OCI-LY3 (cell line): Measurements from ENCODE around the gene TWSG1.
"Not testable (repeated sequence)": the region's sequence is repeated elsewhere in the genome, so short reads cannot be mapped to it uniquely, and the experiment has no call there.

Experiments used
- H2AFZ ChIP-seq: fragments of 200-600, 300-600 bp; shearing (Covaris generic); 2 replicates; pipeline ENCODE4 v1.6.0; 2014; ENCODE audit warnings: antibody characterized with exemption, low read depth, low read length
- H3K27ac ChIP-seq: fragments of 200-600, 300-600 bp; sonication (generic); 2 replicates; pipeline ENCODE4 v1.5.1; 2014; ENCODE audit warnings: mild to moderate bottlenecking, low read length, moderate library complexity, mixed read lengths
- H3K27me3 ChIP-seq: fragments of 200-600, 300-600 bp; sonication (generic); 2 replicates; pipeline ENCODE4 v1.6.1; 2014; ENCODE audit warnings: low read depth, low read length, mixed read lengths
- H3K36me3 ChIP-seq: fragments of 200-600, 300-600 bp; sonication (generic); replicated peaks from 2 replicates; pipeline ENCODE3; 2014; ENCODE audit warnings: low read depth, low read length, mixed read lengths
- H3K4me1 ChIP-seq: fragments of 300-600, 200-600 bp; sonication (generic); 2 replicates; pipeline ENCODE4 v1.6.1; 2014; ENCODE audit warnings: low read length, mixed read lengths
- H3K4me2 ChIP-seq: fragments of 200-600, 300-600 bp; sonication (generic); 2 replicates; pipeline ENCODE4 v1.6.1; 2014; ENCODE audit warnings: low read length, mixed read lengths
- H3K4me3 ChIP-seq: fragments of 300-600, 200-600 bp; sonication (generic); 2 replicates; pipeline ENCODE4 v1.5.1; 2014; ENCODE audit warnings: antibody characterized with exemption, mild to moderate bottlenecking, low read length, moderate library complexity
- H3K79me2 ChIP-seq: fragments of 300-600, 200-600 bp; shearing (Covaris generic); 2 replicates; pipeline ENCODE4 v1.6.1; 2014; ENCODE audit warnings: mild to moderate bottlenecking, low read length, mixed read lengths
- H3K9ac ChIP-seq: fragments of 300-600, 200-600 bp; shearing (Covaris generic); 2 replicates; pipeline ENCODE4 v1.6.0; 2014; ENCODE audit warnings: mild to moderate bottlenecking, low read length, moderate library complexity
- H3K9me3 ChIP-seq: fragments of 200-600, 300-600 bp; shearing (Covaris generic); 2 replicates; pipeline ENCODE4 v1.6.1; 2014; ENCODE audit warnings: low read length, mixed read lengths; ENCODE audit not compliant: insufficient read depth
- H4K20me1 ChIP-seq: fragments of 200-600, 300-600 bp; sonication (generic); 2 replicates; pipeline ENCODE4 v1.6.1; 2016; ENCODE audit warnings: low read length, mixed read lengths; ENCODE audit not compliant: insufficient read depth
- EZH2phosphoT487 ChIP-seq: fragments of 200-600 bp; shearing (Covaris generic); IDR thresholded peaks from 2 replicates; pipeline ENCODE4 v1.6.1; 2018; ENCODE audit warnings: antibody characterized with exemption, mixed run types, low read depth
- TF ChIP-seq, protein P1 (sequence below): fragments of 200-600, 300-600 bp; sonication (generic); IDR thresholded peaks from 2 replicates; pipeline ENCODE4 v1.5.1; 2014; ENCODE audit warnings: antibody characterized with exemption, low read length, low read depth

TWSG1 gene

DNA sequence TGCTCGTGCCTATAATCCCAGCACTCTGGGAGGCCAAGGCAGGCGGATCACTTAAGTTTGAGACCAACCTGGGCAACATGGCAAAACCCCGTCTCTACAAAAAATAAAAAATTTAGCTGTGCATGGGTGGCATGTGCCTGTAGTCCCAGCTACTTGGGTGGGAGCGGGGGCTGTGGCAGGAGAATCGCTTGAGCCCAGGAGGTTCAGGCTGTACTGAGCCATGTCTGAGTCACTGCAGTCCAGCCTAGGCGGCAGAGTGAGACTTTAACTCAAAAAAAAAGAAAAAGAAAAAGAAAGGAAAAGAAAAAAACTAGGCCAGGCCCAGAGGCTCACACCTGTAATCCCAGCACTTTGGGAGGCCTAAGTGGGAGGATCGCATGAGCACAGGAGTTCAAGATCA is 30.8 kb downstream of the TWSG1 start:
- no peak overlapping the region for H2AFZ ChIP-seq
- H3K79me2 ChIP-seq = no peaks in the 10 kb centered on the region
- H4K20me1 ChIP-seq = no peaks in the 10 kb centered on the region
- no peaks in the 10 kb centered on the region for H3K4me1 ChIP-seq
- TF ChIP-seq, protein P1, sequence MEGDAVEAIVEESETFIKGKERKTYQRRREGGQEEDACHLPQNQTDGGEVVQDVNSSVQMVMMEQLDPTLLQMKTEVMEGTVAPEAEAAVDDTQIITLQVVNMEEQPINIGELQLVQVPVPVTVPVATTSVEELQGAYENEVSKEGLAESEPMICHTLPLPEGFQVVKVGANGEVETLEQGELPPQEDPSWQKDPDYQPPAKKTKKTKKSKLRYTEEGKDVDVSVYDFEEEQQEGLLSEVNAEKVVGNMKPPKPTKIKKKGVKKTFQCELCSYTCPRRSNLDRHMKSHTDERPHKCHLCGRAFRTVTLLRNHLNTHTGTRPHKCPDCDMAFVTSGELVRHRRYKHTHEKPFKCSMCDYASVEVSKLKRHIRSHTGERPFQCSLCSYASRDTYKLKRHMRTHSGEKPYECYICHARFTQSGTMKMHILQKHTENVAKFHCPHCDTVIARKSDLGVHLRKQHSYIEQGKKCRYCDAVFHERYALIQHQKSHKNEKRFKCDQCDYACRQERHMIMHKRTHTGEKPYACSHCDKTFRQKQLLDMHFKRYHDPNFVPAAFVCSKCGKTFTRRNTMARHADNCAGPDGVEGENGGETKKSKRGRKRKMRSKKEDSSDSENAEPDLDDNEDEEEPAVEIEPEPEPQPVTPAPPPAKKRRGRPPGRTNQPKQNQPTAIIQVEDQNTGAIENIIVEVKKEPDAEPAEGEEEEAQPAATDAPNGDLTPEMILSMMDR = no peak
- no peak for TF ChIP-seq EZH2phosphoT487
- no peaks in the 10 kb centered on the region for H3K9me3 ChIP-seq
- H3K27ac ChIP-seq = no peak overlapping the region
- H3K9ac ChIP-seq = no peak overlapping the region
- no peak overlapping the region for H3K4me3 ChIP-seq
- peaks cover 7% of the 10 kb centered on the region for H3K36me3 ChIP-seq
- no peak overlapping the region for H3K4me2 ChIP-seq
- no peaks in the 10 kb centered on the region for H3K27me3 ChIP-seq

DNA sequence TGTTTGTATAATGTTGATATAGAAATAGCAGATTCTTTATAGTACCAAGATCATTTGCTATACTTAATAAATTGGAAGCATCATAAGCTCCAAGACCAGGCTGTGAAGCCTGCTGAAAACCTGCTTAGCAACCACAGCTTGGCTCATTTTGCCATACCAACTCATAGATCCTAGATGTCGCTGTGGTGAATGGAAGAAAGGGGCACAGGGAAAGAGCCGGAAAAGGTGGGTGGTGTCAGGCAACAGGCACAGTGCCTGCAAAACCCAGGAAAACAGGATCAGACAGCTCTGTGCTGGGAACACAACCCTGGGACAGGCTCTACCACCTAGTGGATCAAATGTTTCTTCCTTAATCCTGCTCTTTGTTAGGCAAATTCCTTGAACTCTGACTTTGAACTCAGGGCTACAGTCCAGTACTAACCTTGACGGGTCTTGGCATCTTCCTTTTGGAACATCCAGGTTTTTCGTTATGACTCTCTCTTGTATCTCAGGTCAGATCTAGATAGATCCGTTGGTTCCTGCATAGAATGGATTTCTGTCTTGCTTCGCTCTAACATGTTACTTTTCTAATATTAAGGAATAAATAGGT is 31.6 kb downstream of the TWSG1 start:
- H3K27me3 ChIP-seq = no peaks in the 10 kb centered on the region
- H3K4me2 ChIP-seq = no peak overlapping the region
- no peaks in the 10 kb centered on the region for H3K4me1 ChIP-seq
- H3K9ac ChIP-seq = no peak overlapping the region
- no peaks in the 10 kb centered on the region for H3K9me3 ChIP-seq
- H2AFZ ChIP-seq = no peak overlapping the region
- peaks cover 7% of the 10 kb centered on the region for H3K36me3 ChIP-seq
- H3K4me3 ChIP-seq = no peak overlapping the region
- H4K20me1 ChIP-seq = no peaks in the 10 kb centered on the region
- TF ChIP-seq, protein P1 = no peak
- TF ChIP-seq EZH2phosphoT487 = no peak
- H3K27ac ChIP-seq = no peak overlapping the region
- H3K79me2 ChIP-seq = no peaks in the 10 kb centered on the region

DNA sequence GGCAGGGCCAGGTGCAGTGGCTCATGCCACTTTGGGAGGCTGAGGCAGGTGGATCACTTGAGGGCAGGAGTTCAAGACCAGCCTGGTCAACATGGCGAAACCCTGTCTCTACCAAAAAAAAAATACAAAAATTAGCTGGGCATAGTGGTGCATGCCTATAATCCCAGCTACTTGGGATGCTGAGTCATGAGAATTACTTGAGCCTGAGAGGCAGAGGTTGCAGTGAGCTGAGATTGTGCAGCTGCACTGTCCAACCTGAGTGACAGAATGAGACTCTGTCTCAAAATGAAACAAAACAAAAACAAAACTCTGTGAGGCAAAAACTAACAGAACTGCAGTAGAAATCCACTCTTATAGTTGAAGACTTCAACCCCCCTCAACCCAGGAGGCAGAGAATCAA is 38.7 kb downstream of the TWSG1 start:
- not testable (repeated sequence) for H3K36me3 ChIP-seq, H3K27ac ChIP-seq, H3K9me3 ChIP-seq, H3K9ac ChIP-seq, H4K20me1 ChIP-seq, H3K4me3 ChIP-seq, H3K4me2 ChIP-seq, H3K4me1 ChIP-seq, H3K79me2 ChIP-seq, H2AFZ ChIP-seq, H3K27me3 ChIP-seq

DNA sequence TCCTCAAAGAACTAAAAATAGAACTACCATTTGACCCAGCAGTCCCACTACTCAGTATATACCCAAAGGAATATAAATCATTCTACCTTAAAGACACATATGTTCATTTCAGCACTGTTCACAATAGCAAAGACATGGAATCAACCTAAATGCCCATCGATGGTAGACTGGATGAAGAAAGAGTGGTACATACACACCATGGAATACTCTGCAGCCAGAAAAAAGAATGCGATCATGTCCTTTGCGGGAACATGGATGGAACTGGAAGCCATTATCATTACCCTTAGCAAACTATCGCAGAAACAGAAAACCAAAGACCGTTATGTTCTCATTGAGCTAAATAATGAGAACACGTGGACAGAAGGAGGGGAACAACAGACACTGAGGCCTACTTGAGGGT is 44.5 kb downstream of the TWSG1 start:
- Histone ChIP-seq H3K36me3 (no peaks in the 10 kb centered on the region), H3K27ac (no peak overlapping the region), H4K20me1 (no peaks in the 10 kb centered on the region), H3K9ac (no peak overlapping the region), H3K4me3 (no peak overlapping the region), H3K4me2 (no peak overlapping the region), H3K9me3 (no peaks in the 10 kb centered on the region), H3K27me3 (no peaks in the 10 kb centered on the region), H3K79me2 (no peaks in the 10 kb centered on the region), H2AFZ (no peak overlapping the region), H3K4me1 (no peaks in the 10 kb centered on the region)
- TF ChIP-seq, protein P1 = no peak
- no peak for TF ChIP-seq EZH2phosphoT487

DNA sequence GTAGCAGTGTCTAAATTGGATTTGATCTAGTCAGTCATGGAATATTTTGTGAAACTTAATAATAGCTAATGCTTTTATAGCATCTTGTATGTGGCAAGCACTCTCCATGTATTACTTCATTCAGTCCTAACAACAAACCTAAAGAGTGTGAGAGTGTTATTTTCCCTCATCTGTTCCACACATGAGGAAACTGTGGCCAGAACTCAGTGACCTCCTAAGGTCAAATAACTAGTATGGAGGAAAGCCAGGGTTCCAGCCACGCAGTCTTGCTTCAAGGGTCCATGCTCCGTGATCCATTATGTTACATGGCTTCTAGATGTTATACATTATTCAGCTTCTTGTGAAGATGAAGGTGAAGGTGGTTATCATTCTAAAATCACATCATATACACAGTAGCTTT is 45.5 kb downstream of the TWSG1 start:
- H3K36me3 ChIP-seq = no peaks in the 10 kb centered on the region
- no peaks in the 10 kb centered on the region for H3K27me3 ChIP-seq
- H3K4me2 ChIP-seq = no peak overlapping the region
- H3K4me1 ChIP-seq = no peaks in the 10 kb centered on the region
- H3K27ac ChIP-seq = no peak overlapping the region
- TF ChIP-seq EZH2phosphoT487 = no peak
- TF ChIP-seq, protein P1 = no peak
- H4K20me1 ChIP-seq = no peaks in the 10 kb centered on the region
- no peak overlapping the region for H2AFZ ChIP-seq
- H3K4me3 ChIP-seq = no peak overlapping the region
- no peaks in the 10 kb centered on the region for H3K9me3 ChIP-seq
- no peak overlapping the region for H3K9ac ChIP-seq
- H3K79me2 ChIP-seq = no peaks in the 10 kb centered on the region
